GM10248 (cell line): Measurements from ENCODE around the gene CDX1.
"Not testable (repeated sequence)": the region's sequence is repeated elsewhere in the genome, so short reads cannot be mapped to it uniquely, and the experiment has no call there.

Experiments
- CTCF ChIA-PET: fragments of 300-600 bp; sonication (Branson Sonifier 250); formaldehyde crosslinking; extraction: SDS; loops from one replicate; lab custom pipeline; 2021; ENCODE audit warnings: antibody characterized with exemption; lab: Yijun Ruan, JAX
- POLR2A ChIA-PET: fragments of 350-650 bp; sonication (Branson Sonifier 250); formaldehyde crosslinking; extraction: SDS; loops from one replicate; lab custom pipeline; 2020; ENCODE audit warnings: antibody characterized with exemption; lab: Yijun Ruan, JAX
- DNase-seq: peaks from one replicate; pipeline ENCODE4 v3.0.0; 2012; ENCODE audit errors: extremely low spot score
- CTCF ChIP-seq: IDR thresholded peaks from 2 replicates; pipeline ENCODE4 v1.5.1; 2012; ENCODE audit warnings: mild to moderate bottlenecking, low read depth; ENCODE audit errors: extremely low read depth, missing control alignments, control extremely low read depth

CDX1 gene

GRCh38 chr5:150223474-150223873 lies 56.9 kb downstream of the CDX1 start:
- CTCF ChIA-PET = interaction anchor here (1.4 to 1.6 kb wide), 3 partner anchors 10 to 93 kb away, joined by 3 to 4 read pairs (median 4); no protein-coding TSS in a partner anchor
- POLR2A ChIA-PET = no interaction called here
- TF ChIP-seq CTCF = no peak
- no peak for DNase-seq

- no peak for TF ChIP-seq CTCF
- ChIA-PET CTCF (interaction anchor here (1.4 kb wide), 2 partner anchors 9 to 94 kb away, joined by 4 to 5 read pairs; no protein-coding TSS in a partner anchor), POLR2A (no interaction called here)
- no peak for DNase-seq
Observed at GRCh38 chr5:150224483-150225027, 58.0 kb downstream of the CDX1 start.

GRCh38 chr5:150227036-150227435 lies 60.5 kb downstream of the CDX1 start:
- ChIA-PET POLR2A (no interaction called here), CTCF (no interaction called here)
- no peak for DNase-seq
- TF ChIP-seq CTCF = no peak

- POLR2A ChIA-PET = no interaction called here
- CTCF ChIA-PET = interaction anchor here (1.8 kb wide), 1 partner anchor 10 kb away, joined by 8 read pairs; no protein-coding TSS in a partner anchor
- no peak for TF ChIP-seq CTCF
Observed at GRCh38 chr5:150227606-150228273, 61.2 kb downstream of the CDX1 start.

GRCh38 chr5:150229571-150229970 lies 63.0 kb downstream of the CDX1 start:
- POLR2A ChIA-PET = no interaction called here
- DNase-seq = no peak
- TF ChIP-seq CTCF = no peak
- CTCF ChIA-PET = interaction anchor here (1.3 to 1.8 kb wide), 3 partner anchors 11 to 99 kb away, joined by 3 to 8 read pairs (median 5); no protein-coding TSS in a partner anchor

More at GRCh38 chr5:150227606-150228273, 61.2 kb downstream of the CDX1 start:
- DNase-seq = no peak

- no peak for TF ChIP-seq CTCF
- ChIA-PET POLR2A (interaction anchor here (0.6 kb wide), 1 partner anchor 549 kb away, joined by 3 read pairs; no protein-coding TSS in a partner anchor), CTCF (interaction anchor here (0.9 to 2.1 kb wide), 5 partner anchors 10 to 107 kb away, joined by 3 to 5 read pairs (median 4); no protein-coding TSS in a partner anchor)
- DNase-seq = no peak
Observed at GRCh38 chr5:150230842-150231241, 64.3 kb downstream of the CDX1 start.

- DNase-seq, POLR2A ChIA-PET: not testable (repeated sequence)
- CTCF ChIA-PET = interaction anchor here (1.0 to 4.2 kb wide), 3 partner anchors 15 to 156 kb away, joined by 3 to 19 read pairs (median 4); no protein-coding TSS in a partner anchor
Observed at GRCh38 chr5:150233706-150234105, 67.1 kb downstream of the CDX1 start.
